Measurements from ENCODE around the gene MARVELD1.

DNA sequence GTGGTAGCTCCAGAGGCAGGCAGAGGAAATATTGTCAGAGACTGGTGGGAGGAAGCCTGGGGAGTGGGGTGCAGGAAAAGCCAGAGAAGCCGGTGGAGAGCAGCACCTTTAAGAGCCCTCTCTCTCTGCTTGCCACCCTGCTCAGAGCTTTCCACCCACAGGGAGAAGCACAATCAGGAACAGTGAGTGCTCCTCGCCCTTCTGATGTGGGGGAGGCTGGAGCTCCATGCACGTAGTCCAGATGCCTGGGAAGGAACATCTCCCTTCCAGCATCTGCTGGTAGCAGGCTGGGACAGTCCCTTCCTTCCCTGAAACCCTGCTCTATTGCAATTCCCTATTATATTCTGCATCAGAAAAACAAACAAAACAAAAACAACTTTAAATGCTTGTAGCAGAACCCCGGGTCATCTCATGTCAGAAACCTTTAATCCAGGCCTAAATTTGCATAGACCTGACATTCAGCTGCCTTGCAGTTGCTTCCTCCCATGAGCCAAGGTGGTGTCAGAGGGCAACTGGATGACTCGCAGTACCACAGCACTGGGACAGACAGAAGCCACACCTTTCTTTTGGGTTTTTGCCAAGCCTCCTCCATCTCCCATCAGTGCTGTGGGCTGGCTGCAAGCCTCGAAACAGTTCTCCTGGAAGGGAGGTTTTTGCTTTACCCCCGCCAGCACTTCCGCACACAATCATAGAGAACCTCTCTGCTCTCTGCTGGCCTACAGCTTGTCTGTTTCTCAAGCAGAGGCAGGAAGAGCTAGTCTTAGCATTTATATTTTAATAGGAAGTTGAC lies 39.6 kb upstream of the MARVELD1 start:
- TF ChIP-seq, protein P1, sequence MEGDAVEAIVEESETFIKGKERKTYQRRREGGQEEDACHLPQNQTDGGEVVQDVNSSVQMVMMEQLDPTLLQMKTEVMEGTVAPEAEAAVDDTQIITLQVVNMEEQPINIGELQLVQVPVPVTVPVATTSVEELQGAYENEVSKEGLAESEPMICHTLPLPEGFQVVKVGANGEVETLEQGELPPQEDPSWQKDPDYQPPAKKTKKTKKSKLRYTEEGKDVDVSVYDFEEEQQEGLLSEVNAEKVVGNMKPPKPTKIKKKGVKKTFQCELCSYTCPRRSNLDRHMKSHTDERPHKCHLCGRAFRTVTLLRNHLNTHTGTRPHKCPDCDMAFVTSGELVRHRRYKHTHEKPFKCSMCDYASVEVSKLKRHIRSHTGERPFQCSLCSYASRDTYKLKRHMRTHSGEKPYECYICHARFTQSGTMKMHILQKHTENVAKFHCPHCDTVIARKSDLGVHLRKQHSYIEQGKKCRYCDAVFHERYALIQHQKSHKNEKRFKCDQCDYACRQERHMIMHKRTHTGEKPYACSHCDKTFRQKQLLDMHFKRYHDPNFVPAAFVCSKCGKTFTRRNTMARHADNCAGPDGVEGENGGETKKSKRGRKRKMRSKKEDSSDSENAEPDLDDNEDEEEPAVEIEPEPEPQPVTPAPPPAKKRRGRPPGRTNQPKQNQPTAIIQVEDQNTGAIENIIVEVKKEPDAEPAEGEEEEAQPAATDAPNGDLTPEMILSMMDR (IDR thresholded peaks at IDR 0.05) = no peak
- no peak for TF ChIP-seq POLR2A (IDR thresholded peaks at IDR 0.05)

Measured in heart left ventricle (tissue), 13 donors.